Measurements from ENCODE around the gene BOK.

DNA sequence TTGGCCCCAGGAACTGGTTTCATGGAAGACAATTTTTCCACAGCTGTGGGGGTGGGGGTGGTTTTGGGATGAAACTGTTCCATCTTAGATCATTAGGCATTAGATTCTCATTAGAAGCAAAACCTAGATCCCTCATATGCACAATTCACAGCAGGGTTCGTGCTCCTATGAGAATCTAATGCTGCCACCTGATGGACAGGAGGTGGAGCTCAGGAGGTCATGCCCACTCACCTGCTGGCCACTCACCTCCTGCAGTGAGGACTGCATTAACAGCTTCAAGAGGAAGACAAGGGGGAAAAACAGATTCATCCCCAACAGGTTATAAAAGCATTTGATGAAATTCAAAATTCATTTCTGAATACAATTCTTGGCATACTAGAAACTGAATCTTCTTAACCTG, 39.9 kb downstream of the BOK start:
- no peak for TF ChIP-seq ZNF274 (IDR thresholded peaks at IDR 0.05; ENCODE audit: low read depth, low read length)
- no peak for TF ChIP-seq YY1 (IDR thresholded peaks at IDR 0.05; ENCODE audit: insufficient read depth, insufficient read length)
- TF ChIP-seq SUZ12 (IDR thresholded peaks at IDR 0.05; ENCODE audit: extremely low read depth, insufficient read depth, insufficient read length): no peak
